Stimulated activated CD8-positive, alpha-beta memory T cell treated with anti-CD3 and anti-CD28 coated beads, Interleukin-2, amount 100 ng/mL, for 48 hours (primary cell): ENCODE results near the gene LPO.

Source experiments
- DNase-seq, 2 donors: peaks; one replicate each; pipeline ENCODE4 v3.0.0-alpha.2; 2020; ENCODE audit warnings: low read depth in 2 of 2

Gene LPO

DNA sequence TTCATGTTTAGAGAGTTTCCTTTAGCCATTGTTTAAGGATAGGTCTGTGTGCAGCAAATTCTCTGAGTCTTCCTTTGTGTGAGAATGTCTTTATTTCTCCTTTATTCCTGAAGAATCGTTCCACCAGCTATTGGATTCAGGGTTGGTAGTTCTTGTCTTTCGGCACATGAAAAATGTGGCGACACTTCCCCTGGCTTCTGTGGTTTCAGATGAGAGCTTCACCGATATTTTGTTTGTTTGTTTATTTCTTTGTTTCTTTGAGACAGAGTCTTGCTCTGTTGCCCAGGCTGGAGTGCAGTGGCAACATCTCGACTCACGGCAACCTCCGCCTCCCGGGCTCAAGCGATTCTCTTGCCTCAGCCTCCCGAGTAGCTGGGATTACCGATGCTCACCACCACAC, 23.8 kb downstream of the LPO start:
- no peak for DNase-seq

DNA sequence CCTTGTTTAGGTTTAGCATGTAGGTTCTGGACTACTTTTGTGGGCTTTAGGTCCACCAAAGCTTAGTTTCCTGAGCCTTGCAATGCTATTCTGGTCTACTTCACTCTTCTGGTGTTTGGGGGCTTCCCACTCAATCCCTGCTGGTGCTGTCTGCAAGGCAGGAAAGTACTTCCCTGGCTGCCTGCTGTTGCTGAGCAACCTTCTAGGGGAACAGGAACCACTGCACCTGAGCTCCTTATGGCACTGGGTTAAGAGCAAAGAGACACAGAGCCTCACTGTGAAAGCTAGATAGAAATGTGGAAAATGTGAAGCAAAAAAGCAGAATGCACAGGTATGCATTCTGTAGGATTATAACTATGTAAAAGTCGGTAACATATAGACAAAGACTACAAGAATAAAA, 25.4 kb downstream of the LPO start:
- DNase-seq = no peak

DNA sequence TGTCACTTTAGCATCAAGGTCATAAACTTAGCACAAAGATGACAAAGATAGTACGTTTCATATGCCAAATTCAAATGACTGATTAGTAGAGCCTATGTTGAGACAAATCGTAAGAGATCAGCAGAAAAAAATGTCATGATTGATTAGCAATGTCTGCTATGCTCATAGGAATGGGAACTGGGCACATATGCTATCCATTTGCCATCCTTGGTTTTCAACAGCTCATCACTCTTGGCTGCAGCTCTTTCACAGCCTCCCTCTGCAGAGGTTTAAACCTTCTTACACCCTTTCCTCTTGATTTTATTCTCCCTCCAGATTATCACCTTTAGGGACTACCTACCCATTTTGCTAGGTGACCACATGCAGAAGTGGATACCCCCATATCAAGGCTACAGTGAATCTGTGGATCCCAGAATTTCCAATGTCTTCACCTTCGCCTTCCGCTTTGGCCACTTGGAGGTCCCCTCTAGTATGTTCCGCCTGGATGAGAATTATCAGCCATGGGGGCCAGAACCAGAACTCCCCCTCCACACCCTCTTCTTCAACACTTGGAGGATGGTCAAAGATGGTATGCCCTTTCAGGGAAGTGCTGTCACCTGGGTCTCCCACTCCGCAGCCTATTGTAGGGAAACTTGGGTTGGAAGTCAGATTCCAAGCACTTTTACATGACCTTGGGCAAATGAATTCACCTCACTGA, 26.2 kb downstream of the LPO start:
- DNase-seq = no peak

DNA sequence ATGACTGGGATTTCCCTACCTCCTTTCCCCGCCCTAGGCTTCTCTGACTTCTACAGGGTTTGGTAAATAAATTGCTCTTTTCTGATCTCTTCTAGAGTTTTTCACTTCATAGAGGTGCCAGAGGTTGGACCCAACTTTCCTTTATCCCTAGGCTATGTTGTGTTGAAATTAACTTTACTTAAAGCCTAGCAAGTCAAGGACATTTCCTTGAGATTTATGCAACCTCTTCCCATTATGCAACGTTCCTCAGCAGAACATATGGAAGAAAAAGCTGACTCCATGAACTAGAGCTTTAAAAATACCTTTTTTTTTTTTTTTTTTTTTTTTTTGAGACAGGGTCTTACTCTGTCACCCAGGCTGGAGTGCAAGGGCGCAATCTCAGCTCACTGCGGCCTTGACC, 26.9 kb downstream of the LPO start:
- DNase-seq = no peak

DNA sequence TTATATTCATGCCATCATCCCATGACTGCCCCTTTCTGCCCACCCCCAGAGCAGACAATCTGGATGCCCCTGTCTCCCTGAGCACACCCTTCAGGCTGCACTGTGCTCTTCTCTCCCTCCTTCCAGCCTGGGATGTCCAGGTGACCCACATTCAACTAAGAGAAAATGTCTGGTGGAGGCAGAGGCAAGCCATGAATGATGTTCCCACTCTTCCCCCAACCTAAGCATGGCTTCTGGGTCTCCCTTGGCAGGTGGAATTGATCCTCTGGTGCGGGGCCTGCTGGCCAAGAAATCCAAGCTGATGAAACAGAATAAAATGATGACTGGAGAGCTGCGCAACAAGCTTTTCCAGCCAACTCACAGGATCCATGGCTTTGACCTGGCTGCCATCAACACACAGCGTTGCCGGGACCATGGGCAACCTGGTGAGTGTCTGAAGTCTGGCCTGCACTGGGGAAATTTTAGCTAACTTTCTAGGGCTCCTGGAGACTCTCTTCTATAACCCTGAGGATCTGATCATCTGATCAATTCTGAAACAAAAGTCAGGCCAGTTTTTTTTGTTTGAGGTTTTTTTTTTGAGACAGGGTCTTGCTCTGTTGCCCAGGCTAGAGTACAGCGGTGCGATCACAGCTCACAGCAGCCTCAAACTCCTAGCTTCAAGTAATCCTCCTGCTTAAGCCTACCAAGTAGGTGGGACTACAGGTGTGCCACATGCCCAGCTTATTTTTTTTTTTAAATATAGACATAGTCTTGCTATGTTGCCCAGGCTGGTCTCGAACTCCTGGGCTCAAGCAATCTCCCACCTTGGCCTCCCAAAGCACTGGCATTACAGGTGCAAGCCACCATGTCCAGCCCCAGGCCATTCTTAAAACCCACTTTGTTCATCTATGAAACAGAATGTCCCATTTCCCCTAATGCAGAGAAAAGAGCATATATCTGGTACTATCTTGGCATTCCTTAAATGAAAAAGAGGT, 27.8 kb downstream of the LPO start:
- DNase-seq = no peak

DNA sequence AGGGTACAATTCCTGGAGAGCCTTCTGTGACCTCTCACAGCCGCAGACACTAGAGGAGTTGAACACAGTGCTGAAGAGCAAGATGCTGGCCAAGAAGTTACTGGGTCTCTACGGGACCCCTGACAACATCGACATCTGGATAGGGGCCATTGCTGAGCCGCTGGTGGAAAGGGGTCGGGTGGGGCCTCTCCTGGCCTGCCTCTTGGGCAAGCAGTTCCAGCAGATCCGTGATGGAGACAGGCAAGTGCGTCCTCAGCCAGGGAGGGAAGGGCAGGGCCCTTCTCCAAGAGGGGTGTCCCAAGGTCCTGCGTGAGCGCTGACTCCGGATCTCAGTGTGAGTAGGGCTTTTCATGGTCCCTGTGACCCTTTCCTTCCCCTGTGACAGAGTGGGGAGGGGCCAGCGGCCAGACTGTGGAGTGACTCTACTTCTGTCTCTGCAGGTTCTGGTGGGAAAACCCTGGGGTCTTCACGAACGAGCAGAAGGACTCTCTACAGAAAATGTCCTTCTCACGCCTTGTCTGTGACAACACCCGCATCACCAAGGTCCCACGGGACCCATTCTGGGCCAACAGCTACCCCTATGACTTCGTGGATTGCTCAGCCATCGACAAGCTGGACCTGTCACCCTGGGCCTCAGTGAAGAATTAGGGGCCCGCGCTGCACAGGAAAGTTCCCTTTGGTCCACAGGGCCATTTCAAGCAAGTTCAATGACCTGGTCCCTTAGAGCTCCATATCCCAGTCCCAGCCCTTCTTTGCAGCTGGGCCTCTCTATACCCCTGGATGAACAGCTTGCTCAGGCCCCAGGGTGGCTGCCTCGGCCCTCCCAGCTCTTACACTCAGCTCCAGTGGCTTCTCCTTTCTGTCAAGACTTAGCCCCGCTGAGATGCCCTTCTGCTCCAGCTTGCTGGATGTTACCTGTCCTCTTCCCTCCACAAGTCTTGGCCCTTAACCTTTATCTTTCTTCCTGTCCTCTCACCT, 29.3 kb downstream of the LPO start:
- no peak for DNase-seq

DNA sequence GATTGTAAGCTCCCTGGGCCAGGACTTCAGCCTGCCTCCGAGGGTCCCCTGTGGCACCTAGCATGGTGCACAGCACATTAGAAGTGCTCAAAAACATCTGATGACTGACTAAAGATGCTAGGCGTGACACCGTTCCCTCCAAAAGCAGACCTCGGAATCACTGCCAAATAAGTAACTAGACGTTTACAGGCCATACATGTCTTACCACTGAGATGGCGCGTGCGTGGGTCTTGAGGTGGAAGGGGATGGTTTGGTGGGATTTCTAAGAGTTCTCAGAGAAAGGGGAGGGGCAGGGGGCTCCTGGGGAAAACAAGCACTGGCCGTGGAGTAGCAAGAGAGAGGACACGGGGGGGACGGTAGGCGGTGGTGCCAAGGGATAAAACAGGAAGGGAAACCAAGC, 29.9 kb downstream of the LPO start:
- no peak for DNase-seq

DNA sequence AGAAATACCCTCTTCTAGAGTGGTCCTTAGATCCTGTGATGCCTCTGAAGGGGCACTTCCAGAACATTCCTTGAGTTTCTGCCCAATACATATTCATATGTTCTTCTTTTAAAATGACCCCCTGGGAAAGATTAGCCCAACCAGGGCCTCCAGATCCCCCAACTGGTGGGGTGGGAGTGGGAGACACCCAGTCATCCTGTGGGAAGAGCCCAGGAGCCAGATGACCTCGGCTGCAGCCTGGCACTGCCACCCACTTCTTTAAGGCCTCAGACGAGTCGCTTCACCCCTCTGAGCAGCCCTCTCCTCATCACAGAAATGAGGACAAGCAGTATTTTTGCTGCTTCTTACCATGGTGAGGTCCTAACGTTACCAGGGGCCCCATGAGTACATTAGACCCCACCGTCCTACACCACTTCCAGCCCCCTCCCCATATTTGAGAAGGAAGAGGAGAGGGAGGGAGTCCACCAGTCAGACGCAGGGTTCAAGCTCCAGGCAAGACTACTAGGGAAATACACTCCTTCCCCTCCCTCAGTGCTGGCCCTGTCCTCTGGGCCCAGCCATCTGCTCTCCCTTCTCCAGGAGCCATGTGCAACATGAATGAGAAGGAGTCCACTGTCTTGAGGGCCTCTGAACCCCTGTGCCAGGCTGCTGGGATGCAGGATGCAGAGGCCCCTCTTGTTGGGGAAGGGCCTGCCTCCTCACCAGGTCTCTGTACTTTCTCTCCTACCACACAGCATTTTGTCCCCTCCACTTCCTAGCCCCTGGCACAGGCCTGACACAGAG, 30.6 kb downstream of the LPO start:
- no peak for DNase-seq

DNA sequence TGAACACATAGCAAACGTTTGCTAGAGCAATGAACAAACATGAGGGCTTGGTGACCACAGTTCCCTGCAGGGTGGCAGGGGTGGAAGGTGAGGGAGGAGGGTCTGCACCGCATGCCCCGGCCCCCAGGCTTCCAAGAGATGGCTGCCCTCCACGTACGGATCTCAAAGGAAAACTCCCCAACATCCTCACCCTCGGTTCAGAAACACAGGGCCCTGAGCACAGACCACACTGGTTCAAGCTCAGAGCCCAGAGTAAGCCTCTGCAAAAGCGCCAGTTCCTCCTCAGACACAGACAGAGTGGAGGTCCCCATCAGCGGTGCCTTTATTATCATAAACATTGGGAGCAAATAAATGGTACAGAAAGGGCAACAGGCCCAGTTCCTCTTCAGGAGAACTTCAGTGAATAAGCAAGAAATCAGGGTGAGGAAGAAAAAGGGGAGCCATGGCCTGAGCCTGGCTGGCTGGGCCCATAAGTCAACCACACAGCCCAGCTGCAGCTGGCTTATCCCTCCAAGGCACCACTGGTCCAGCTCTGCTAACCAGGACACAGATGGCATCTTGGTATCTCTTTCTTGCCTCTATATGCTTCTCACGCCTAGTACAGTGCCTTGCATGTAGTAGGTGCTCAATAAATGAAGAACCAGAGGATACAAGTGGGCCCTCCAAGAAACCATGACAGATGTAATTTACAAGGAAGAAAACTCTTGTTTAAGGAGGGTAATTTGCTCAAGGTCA, 31.3 kb downstream of the LPO start:
- no peak for DNase-seq

DNA sequence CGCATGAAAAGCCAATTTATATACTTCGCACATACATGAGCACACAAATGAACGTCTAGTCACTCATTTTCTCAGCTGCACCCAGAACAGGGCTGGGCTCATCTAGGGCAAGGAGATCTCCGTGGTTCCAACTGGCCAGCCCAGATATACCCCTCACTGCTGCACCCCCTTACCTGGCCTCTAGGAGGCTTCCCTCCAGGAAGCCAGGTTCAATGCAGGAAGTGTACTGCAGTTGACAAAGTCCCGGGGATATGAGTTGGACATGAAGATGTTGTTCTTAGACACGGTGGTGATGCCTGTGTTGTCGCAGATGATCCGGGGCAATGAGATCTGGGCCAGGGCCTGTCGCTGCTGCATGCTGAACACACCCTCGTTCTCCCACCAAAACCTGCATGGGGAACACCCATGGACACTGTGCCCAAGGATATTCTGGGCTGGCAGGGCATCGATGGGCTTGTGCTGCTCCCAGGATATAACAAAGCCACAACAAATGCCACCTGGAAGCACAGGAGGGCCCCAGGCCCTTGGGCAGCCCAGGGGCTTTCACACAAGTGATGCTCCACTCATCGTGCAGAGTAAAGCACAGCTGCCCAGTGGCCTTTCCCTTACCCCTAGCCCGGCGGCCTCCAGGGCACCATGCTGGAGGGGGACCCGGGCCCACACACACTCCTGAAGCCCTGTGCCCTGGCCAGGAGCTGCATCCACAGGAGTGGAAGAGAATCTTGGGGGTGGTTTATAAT, 32.3 kb downstream of the LPO start:
- DNase-seq = no peak

DNA sequence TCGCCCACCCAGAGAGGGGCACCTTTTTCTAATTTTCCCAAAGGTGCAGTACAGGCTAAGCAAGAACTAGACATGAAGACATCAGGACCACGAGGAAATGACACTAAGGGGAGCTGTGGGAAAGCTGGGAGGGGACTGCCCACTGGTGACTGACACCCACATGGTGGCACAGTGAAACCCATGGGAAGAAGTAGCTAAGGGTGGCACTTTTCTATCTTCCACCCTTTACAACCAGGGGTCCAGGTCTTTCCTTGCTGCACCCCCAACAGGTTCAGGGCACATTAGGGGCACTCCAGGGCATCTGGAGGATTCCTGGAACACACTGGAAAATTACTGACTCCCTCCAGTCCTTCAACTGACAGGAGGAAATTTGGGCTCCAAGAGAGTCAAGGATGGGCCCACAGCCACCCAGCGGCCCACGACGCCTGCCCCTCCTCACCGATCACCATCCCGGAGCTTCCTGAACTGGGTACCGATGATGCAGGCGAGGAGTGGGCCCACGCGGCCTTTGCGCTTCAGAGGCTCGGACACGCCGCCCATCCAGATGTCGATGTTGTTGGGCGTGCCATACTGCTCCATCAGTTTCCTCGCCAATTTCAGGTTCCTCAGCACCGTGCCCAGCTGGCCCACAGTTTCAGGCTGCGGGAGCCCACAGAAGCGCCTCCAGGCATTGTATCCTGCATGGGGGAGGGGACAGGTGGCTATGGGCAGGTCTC, 33.0 kb downstream of the LPO start:
- no peak for DNase-seq

DNA sequence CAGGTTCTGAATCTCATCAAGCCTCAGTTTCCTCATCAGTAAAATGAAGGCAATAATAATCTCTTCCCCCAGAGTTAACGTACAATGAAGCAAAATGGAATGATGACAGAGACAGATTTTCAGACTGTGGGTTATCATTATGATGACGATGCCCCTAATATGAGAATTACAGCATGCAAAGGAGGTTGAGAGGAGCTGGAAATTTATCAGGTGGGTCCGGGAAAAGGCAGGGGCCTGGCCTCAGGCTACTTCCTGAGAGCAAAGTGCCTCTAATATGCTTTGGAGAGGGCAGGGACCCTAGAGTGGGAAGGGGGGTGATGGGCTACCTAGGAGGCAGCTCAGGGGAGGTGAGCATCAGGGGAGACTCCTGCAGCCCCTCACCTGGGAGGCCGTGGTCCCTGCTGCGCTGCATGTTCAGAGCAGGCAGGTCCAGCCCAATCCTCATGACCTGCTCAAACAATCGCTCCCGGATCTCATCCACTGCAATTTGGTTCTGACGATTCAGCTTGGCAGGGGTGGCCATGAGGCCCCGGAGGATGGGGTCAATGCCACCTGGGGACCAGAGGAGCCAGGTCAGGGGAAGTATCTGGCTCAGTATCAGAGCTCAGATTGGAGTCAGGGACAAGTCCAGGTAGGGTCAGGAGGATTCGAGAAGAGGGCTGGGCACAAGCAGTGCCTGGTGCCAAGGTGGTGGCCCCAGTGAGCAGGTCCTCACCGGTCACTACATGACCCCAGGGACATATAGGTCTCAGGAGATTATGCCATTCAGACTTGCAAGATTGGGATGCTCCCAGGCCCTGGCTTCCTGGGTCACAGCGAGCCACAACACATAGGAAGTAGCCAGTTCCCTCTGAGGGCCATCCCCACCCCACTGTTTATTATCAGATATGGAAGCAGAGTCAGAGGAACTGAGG, 34.2 kb downstream of the LPO start:
- DNase-seq = no peak

DNA sequence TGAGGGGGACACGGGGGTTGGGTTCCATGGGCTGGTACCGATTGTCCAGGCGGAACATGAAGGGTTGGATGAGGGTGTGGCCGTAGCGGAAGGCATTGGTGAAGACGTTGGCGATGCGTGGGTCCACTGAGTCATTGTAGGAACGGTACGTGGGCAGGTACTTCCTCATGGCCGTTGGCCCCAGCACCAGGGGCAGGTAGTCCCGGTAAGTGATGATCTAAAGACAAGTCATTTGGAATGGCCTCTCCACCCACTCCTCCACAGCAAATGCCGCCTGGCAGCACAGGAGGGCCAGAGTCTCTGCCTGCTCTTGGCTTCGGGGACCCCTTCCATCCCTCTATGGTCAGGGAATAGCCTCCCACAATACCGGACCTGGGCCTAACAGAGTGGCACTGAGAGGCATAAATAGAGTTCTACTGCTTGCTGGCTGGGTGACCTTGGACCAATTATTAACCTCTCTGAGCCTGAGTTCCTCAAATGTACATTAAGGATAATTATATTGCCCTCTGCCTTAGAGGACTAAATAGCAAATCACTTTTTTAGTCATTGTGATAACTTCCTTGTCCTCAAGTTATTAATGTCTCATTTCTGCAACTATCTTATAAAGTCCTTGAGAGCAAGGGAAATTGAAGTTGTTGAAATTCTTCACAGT, 35.2 kb downstream of the LPO start:
- DNase-seq = no peak

DNA sequence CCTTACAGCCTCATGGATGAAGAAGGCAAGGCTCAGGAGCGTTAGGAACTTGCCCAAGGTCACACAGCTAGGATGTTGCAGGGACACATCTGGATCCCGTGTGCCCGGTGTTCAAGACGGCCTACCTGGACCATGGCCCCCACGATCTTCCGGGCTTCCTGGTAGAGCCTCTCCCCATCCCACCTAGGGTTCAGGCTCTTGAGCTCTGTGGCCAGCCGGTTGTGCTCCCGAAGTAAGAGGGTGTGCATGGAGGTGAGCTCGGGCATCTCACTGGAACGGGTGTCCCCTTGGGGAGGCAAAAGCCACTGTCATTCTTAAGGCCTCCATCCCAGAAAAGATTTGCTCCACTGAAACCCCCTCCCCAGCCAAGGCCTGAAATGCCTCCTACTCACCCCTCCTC, 37.0 kb downstream of the LPO start:
- DNase-seq = no peak

DNA sequence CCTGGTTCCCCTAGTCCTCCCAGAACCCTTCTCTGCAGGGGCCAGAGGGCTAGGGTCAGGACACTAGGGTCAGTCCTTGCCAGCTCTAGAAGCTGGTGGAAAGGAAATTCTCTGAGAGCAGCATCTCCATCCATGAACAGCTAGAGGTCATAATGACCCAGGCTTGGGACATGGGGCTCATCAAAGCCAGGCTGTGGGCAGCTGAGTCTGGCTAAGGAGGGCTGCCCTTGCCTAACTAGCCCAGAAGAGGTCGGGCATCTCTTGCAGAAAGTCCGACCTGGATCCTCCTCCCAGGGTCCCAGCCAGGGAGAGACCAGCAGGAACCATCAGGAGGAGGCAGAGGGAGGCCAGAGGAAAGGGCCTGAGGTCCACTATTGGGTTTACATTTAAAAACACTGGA, 38.0 kb downstream of the LPO start:
- DNase-seq = no peak

DNA sequence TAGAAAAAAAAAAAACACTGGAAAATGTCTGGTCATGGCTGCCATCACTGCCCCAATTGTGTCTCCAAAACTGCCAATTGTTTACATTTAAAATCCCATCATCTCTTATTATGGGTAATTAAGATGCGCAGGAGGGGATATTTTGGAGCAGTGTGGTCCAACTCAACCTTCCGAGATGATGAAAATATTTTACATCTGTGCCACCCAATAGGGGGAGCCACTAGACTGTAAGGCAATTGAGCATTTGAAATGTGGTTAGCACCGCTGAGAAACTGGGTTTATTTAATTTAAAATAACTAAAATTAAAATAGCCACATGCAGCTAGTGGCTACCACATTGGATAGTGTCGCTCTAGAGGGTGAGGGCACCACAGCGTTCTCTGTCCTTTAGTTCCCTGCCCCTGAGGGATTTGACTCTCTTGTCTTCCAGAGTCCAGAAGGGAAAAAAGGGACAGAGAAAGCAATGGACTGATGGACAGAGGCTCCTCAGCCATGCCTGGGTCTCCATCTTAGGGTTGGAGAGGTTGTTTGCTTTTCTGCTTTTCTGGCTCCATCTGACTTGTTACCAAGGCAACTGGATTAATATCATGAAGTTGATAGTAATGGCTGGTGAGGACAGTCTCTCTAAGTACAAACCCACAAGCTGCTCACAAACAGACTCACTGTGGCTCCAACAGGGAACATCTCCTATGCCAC, 38.9 kb downstream of the LPO start:
- no peak for DNase-seq
